ENCODE measurements around the gene OR10H3. TPM values are rescaled to one million over a fixed set of nuclear protein-coding genes. Genes with fewer than 3 reads are reported as not detected.

The OR10H3 gene
- total RNA-seq, 4 donors from 2014 or later: not detected

GRCh38 chr19:15790096-15790495 lies 52.3 kb downstream of the OR10H3 start:
- TF ChIP-seq, protein P1, sequence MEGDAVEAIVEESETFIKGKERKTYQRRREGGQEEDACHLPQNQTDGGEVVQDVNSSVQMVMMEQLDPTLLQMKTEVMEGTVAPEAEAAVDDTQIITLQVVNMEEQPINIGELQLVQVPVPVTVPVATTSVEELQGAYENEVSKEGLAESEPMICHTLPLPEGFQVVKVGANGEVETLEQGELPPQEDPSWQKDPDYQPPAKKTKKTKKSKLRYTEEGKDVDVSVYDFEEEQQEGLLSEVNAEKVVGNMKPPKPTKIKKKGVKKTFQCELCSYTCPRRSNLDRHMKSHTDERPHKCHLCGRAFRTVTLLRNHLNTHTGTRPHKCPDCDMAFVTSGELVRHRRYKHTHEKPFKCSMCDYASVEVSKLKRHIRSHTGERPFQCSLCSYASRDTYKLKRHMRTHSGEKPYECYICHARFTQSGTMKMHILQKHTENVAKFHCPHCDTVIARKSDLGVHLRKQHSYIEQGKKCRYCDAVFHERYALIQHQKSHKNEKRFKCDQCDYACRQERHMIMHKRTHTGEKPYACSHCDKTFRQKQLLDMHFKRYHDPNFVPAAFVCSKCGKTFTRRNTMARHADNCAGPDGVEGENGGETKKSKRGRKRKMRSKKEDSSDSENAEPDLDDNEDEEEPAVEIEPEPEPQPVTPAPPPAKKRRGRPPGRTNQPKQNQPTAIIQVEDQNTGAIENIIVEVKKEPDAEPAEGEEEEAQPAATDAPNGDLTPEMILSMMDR (IDR thresholded peaks at IDR 0.05): no peak
- no peak for TF ChIP-seq POLR2A (IDR thresholded peaks at IDR 0.05)
- 31 to 35% methylated on average over 6 of the region's 6 CpGs for WGBS, 2 donors
- no peak for DNase-seq (ENCODE audit: low spot score in 2 of 2)
- intact Hi-C loops (cut with DNase I; ENCODE audit: low total_unique reads): no loop called here
- no peak overlapping the region for H3K4me3 ChIP-seq (ENCODE audit: low read depth, poor library complexity, severe bottlenecking)

Other genes with a start within 250 kb of the OR10H3 start
- 100 to 1,000 TPM in 1 of 4 donors, 10 to 100 TPM in 3; 65.3 to 119 (median 96.1) TPM for gene CYP4F22, start 229.5 kb upstream of the OR10H3 start, total RNA-seq
- 10 to 100 TPM in 2 of 4 donors, 1 to 10 TPM in 2; 4.6 to 16.4 (median 9.1) TPM for gene CYP4F8, start 122.8 kb upstream of the OR10H3 start, total RNA-seq
- gene CYP4F3, start 97.1 kb upstream of the OR10H3 start, total RNA-seq: 1 to 10 TPM; 6.3 to 9.7 (median 8.4) TPM
- 100 to 1,000 TPM in 1 of 4 donors, 10 to 100 TPM in 3; 40.8 to 100 (median 85.7) TPM for gene CYP4F12, start 64.9 kb upstream of the OR10H3 start, total RNA-seq
- gene OR10H2, start 10.0 kb upstream of the OR10H3 start, total RNA-seq: not detected
- not detected for gene OR10H5, start 49.7 kb downstream of the OR10H3 start, total RNA-seq
- under 1 TPM in 2 of 4 donors, not detected in 2; 0.06 to 0.30 TPM for gene OR10H1, start 77.7 kb downstream of the OR10H3 start, total RNA-seq
- 1 to 10 TPM in 3 of 4 donors, under 1 TPM in 1; 0.91 to 4.2 (median 2.9) TPM for gene CYP4F2, start 160.1 kb downstream of the OR10H3 start, total RNA-seq
- 1 to 10 TPM in 2 of 4 donors, under 1 TPM in 2; 0.12 to 1.4 (median 0.66) TPM for gene CYP4F11, start 196.5 kb downstream of the OR10H3 start, total RNA-seq
- gene OR10H4, start 211.0 kb downstream of the OR10H3 start, total RNA-seq: not detected

Measured in lower leg skin (tissue), 4 donors.